WTC11 (cell line): ENCODE data around the gene DIDO1.

Experiments used
- ATF1 ChIP-seq: sonication (generic); formaldehyde crosslinking; IDR thresholded peaks from 2 replicates; pipeline ENCODE4 v1.8.1; 2023; ENCODE audit warnings: mild to moderate bottlenecking, moderate library complexity, missing genetic modification reagents
- MYBL2 ChIP-seq: sonication (generic); formaldehyde crosslinking; IDR thresholded peaks from 2 replicates; pipeline ENCODE4 v1.8.1; 2023; ENCODE audit warnings: mild to moderate bottlenecking, moderate library complexity, missing genetic modification reagents
- RORB ChIP-seq: fragments of 250-450 bp; sonication (Bioruptor Pico); IDR thresholded peaks from 2 replicates; pipeline ENCODE4 v1.9.0; 2021; ENCODE audit warnings: mild to moderate bottlenecking
- TF ChIP-seq, protein P1 (sequence below): sonication (generic); formaldehyde crosslinking; conservative IDR thresholded peaks from 2 replicates; pipeline ENCODE4 v1.8.1; 2022; ENCODE audit warnings: mild to moderate bottlenecking, missing genetic modification reagents
- TF ChIP-seq, protein P2 (sequence below): sonication (generic); formaldehyde crosslinking; IDR thresholded peaks from 2 replicates; pipeline ENCODE4 v1.8.1; 2022; ENCODE audit warnings: low read depth, mild to moderate bottlenecking, moderate library complexity, missing genetic modification reagents, borderline replicate concordance
- TF ChIP-seq, protein P3 (sequence below): fragments of 200-600 bp; IDR thresholded peaks from 2 replicates; pipeline ENCODE4 v1.8.0; 2022; ENCODE audit warnings: antibody characterized with exemption

DNA sequence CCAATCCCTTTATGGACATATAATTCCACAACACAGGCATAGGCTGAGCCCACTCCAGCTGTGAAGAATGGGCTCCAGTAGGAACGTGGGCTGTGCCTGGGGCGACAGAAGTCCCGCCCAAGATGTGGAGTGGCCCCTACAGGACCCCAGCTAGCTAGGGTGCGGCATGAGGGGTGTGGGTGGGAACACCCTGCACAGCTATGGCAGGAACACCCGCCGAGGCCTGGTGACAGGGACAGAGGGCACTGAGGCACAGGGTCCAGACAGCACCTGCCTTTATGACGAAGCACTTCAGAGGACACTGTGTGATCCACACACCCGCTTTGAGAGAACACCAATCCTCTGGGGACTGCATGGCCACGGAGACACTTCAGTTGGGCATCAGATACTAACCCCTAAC, 36.4 kb downstream of the DIDO1 start:
- TF ChIP-seq RORB (CRISPR knock-in tag) (no peak), ATF1 (CRISPR knock-in tag) (no peak), MYBL2 (no peak)
- TF ChIP-seq, protein P1, sequence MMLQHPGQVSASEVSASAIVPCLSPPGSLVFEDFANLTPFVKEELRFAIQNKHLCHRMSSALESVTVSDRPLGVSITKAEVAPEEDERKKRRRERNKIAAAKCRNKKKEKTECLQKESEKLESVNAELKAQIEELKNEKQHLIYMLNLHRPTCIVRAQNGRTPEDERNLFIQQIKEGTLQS (CRISPR knock-in tag): no peak
- TF ChIP-seq, protein P2, sequence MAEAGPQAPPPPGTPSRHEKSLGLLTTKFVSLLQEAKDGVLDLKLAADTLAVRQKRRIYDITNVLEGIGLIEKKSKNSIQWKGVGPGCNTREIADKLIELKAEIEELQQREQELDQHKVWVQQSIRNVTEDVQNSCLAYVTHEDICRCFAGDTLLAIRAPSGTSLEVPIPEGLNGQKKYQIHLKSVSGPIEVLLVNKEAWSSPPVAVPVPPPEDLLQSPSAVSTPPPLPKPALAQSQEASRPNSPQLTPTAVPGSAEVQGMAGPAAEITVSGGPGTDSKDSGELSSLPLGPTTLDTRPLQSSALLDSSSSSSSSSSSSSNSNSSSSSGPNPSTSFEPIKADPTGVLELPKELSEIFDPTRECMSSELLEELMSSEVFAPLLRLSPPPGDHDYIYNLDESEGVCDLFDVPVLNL (CRISPR knock-in tag): no peak
- TF ChIP-seq, protein P3, sequence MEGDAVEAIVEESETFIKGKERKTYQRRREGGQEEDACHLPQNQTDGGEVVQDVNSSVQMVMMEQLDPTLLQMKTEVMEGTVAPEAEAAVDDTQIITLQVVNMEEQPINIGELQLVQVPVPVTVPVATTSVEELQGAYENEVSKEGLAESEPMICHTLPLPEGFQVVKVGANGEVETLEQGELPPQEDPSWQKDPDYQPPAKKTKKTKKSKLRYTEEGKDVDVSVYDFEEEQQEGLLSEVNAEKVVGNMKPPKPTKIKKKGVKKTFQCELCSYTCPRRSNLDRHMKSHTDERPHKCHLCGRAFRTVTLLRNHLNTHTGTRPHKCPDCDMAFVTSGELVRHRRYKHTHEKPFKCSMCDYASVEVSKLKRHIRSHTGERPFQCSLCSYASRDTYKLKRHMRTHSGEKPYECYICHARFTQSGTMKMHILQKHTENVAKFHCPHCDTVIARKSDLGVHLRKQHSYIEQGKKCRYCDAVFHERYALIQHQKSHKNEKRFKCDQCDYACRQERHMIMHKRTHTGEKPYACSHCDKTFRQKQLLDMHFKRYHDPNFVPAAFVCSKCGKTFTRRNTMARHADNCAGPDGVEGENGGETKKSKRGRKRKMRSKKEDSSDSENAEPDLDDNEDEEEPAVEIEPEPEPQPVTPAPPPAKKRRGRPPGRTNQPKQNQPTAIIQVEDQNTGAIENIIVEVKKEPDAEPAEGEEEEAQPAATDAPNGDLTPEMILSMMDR: no peak
